ENCODE data around the gene B4GALNT1. TPM values are rescaled to one million over a fixed set of nuclear protein-coding genes. Genes with fewer than 3 reads are reported as not detected.

The B4GALNT1 gene
- total RNA-seq, 1 experiment from 2014 or later, result 0.40 TPM

GRCh38 chr12:57603815-57604453, 29.1 kb downstream of the B4GALNT1 start:
- POLR2A ChIA-PET, result interaction anchor here (0.7 to 1.3 kb wide), 6 partner anchors 11 to 83 kb away, joined by 3 to 6 read pairs (median 4); partner anchors contain the start of genes DCTN2, DDIT3 and PIP4K2C
- Mint-ChIP-seq H3K4me3 (ENCODE audit: unreplicated experiment) (peak overlapping the region; percentile 64), H3K36me3 (ENCODE audit: insufficient read depth, unreplicated experiment) (peaks cover 23% of the 10 kb centered on the region), H3K9me3 (ENCODE audit: unreplicated experiment) (no peaks in the 10 kb centered on the region), H3K27ac (ENCODE audit: low read depth, unreplicated experiment) (no peak overlapping the region), H3K4me1 (ENCODE audit: insufficient read depth, unreplicated experiment) (peaks cover 13% of the 10 kb centered on the region), H3K27me3 (ENCODE audit: insufficient read depth, unreplicated experiment) (no peaks in the 10 kb centered on the region)
- no TSS peak for BruUV-seq (replicated peaks)
- CTCF ChIA-PET, result interaction anchor here (0.7 to 1.8 kb wide), 2 partner anchors 16 to 21 kb away, joined by 3 to 9 read pairs; no protein-coding TSS in a partner anchor
- intact Hi-C loops (cut with micrococcal nuclease), result no loop called here
- no peak for TF ChIP-seq CTCF (IDR thresholded peaks at IDR 0.05; ENCODE audit: unreplicated experiment)
- DNase-seq (ENCODE audit: unreplicated experiment), result peak; percentile 26

- TF ChIP-seq CTCF (IDR thresholded peaks at IDR 0.05; ENCODE audit: unreplicated experiment), result no peak
- H3K27me3 Mint-ChIP-seq (ENCODE audit: insufficient read depth, unreplicated experiment), result no peaks in the 10 kb centered on the region
- H3K4me1 Mint-ChIP-seq (ENCODE audit: insufficient read depth, unreplicated experiment), result peaks cover 13% of the 10 kb centered on the region
- intact Hi-C loops (cut with micrococcal nuclease), result no loop called here
- DNase-seq (ENCODE audit: unreplicated experiment), result no peak
- no TSS peak for BruUV-seq (replicated peaks)
- H3K4me3 Mint-ChIP-seq (ENCODE audit: unreplicated experiment), result no peak overlapping the region
- peaks cover 30% of the 10 kb centered on the region for H3K36me3 Mint-ChIP-seq (ENCODE audit: insufficient read depth, unreplicated experiment)
- CTCF ChIA-PET, result interaction anchor here (0.7 to 1.8 kb wide), 2 partner anchors 16 to 20 kb away, joined by 3 to 9 read pairs; no protein-coding TSS in a partner anchor
- POLR2A ChIA-PET, result interaction anchor here (0.9 to 1.3 kb wide), 6 partner anchors 11 to 83 kb away, joined by 3 to 6 read pairs (median 4); partner anchors contain the start of genes DCTN2, DDIT3 and PIP4K2C
- no peak overlapping the region for H3K27ac Mint-ChIP-seq (ENCODE audit: low read depth, unreplicated experiment)
- H3K9me3 Mint-ChIP-seq (ENCODE audit: unreplicated experiment), result no peaks in the 10 kb centered on the region
These were observed 29.7 kb downstream of the B4GALNT1 start for GRCh38 chr12:57603324-57603723.

- TF ChIP-seq CTCF (IDR thresholded peaks at IDR 0.05; ENCODE audit: unreplicated experiment), result no peak
- Mint-ChIP-seq H3K4me1 (ENCODE audit: insufficient read depth, unreplicated experiment) (peaks cover 13% of the 10 kb centered on the region), H3K36me3 (ENCODE audit: insufficient read depth, unreplicated experiment) (peaks cover 35% of the 10 kb centered on the region), H3K9me3 (ENCODE audit: unreplicated experiment) (no peaks in the 10 kb centered on the region), H3K27ac (ENCODE audit: low read depth, unreplicated experiment) (no peak overlapping the region), H3K27me3 (ENCODE audit: insufficient read depth, unreplicated experiment) (no peaks in the 10 kb centered on the region), H3K4me3 (ENCODE audit: unreplicated experiment) (no peak overlapping the region)
- ChIA-PET POLR2A (interaction anchor here (0.9 to 1.0 kb wide), 2 partner anchors 10 to 55 kb away, joined by 3 to 4 read pairs; partner anchors contain the start of gene DCTN2), CTCF (interaction anchor here (1.8 kb wide), 1 partner anchor 19 kb away, joined by 9 read pairs; no protein-coding TSS in a partner anchor)
- intact Hi-C loops (cut with micrococcal nuclease), result no loop called here
- DNase-seq (ENCODE audit: unreplicated experiment), result no peak
- BruUV-seq (replicated peaks), result no TSS peak
These were observed 30.5 kb downstream of the B4GALNT1 start for GRCh38 chr12:57602544-57602943.

GRCh38 chr12:57600395-57600794, 32.6 kb downstream of the B4GALNT1 start:
- no TSS peak for BruUV-seq (replicated peaks)
- CTCF ChIA-PET, result interaction anchor here (1.0 to 1.7 kb wide), 5 partner anchors 20 to 148 kb away, joined by 3 to 6 read pairs (median 5); partner anchors contain the start of genes B4GALNT1 and OS9
- Mint-ChIP-seq H3K36me3 (ENCODE audit: insufficient read depth, unreplicated experiment) (peaks cover 55% of the 10 kb centered on the region), H3K27ac (ENCODE audit: low read depth, unreplicated experiment) (no peak overlapping the region), H3K27me3 (ENCODE audit: insufficient read depth, unreplicated experiment) (no peaks in the 10 kb centered on the region), H3K4me3 (ENCODE audit: unreplicated experiment) (no peak overlapping the region), H3K9me3 (ENCODE audit: unreplicated experiment) (no peaks in the 10 kb centered on the region), H3K4me1 (ENCODE audit: insufficient read depth, unreplicated experiment) (peaks cover 13% of the 10 kb centered on the region)
- POLR2A ChIA-PET, result interaction anchor here (0.5 to 1.5 kb wide), 3 partner anchors 9 to 87 kb away, joined by 3 to 6 read pairs (median 3); partner anchors contain the start of gene PIP4K2C
- intact Hi-C loops (cut with micrococcal nuclease), result no loop called here
- no peak for DNase-seq (ENCODE audit: unreplicated experiment)
- no peak for TF ChIP-seq CTCF (IDR thresholded peaks at IDR 0.05; ENCODE audit: unreplicated experiment)
